Lung microvascular endothelial cell (primary cell): ENCODE data around the gene PLSCR1. TPM values are rescaled to one million over a fixed set of nuclear protein-coding genes. Genes with fewer than 3 reads are reported as not detected.
A peak's percentile ranks its signal among the peaks of the same experiment; 100 is the strongest.
"Not testable (repeated sequence)": the region's sequence is repeated elsewhere in the genome, so short reads cannot be mapped to it uniquely, and the experiment has no call there.

ENCODE experiments used
- DNase-seq, 2 donors: peaks; one replicate each; pipeline versions ENCODE4 v3.0.0 to v3.0.0-alpha.2; 2010; ENCODE audit warnings: low read depth in 2 of 2
- total RNA-seq: library from RNA; depleted of rRNA; stranded (reverse); fragments of >200 nt; gene quantifications from 2 replicates; pipeline ENCODE4 v1.2.1, GENCODE V29; 2014

The PLSCR1 gene
- total RNA-seq, 1 donor from 2014 or later, result 70.4 TPM

DNA sequence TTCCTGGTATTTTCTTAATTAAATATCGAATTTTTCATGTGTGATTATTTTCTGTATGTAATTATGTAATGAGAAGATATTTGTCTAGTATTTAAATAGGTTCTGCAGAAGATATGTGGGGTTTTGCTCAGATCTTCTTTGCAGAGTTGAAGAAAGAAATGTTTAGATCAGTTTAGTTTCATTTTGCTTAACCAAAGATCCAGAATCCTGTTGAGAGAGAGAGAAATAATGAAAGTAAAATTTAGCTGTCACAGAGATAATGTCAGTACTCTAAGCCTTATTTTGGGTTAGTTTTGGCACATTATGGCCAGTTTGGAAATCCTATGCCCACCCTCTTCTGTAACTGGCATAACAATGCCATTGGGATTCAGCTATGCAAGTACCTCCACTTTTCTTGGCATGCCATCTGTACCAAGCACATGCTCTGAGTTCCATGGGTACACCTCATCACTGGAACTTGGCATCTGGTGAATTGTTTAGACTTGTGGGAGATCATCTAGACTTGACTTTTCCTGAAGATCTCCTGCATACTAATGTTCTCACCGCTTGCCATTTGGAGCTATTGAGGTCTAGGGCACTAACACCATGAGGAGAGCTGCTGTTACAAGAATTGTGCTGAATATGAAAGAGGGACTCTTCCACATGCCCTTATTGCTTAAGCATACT lies 30.9 kb downstream of the PLSCR1 start:
- DNase-seq, result no peak

DNA sequence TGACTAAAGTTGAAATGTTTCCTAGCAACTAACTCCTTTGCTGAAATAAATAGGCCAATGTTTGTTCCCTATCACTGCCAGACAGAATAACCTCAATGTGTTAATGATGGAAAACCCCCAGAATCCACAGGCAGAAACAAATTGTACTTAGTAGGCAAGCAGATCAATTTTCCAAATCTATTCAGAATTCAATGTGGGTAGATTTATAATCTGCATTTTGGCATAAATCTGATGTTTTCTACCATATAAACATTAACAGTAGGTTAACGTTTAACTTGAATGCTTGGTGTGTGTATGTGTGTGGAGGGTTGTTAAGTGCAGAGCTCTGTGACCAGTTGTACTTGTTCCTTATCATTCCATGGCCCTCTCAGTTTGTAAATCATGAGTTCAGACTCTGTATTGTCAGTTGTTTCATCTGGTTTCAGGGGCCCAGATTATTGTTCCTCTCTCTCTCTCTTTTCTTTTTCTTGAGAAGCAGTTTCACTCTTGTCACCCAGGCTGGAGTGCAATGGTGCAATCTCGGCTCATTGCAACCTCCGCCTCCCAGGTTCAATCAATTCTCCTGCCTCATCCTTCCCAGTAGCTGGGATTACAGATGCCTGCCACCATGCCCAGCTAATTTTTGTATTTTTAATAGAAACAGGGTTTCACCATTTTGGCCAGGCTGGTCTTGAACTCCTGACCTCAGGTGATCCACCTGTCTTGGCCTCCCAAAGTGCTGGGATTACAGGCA lies 32.8 kb downstream of the PLSCR1 start:
- DNase-seq, result no peak

DNA sequence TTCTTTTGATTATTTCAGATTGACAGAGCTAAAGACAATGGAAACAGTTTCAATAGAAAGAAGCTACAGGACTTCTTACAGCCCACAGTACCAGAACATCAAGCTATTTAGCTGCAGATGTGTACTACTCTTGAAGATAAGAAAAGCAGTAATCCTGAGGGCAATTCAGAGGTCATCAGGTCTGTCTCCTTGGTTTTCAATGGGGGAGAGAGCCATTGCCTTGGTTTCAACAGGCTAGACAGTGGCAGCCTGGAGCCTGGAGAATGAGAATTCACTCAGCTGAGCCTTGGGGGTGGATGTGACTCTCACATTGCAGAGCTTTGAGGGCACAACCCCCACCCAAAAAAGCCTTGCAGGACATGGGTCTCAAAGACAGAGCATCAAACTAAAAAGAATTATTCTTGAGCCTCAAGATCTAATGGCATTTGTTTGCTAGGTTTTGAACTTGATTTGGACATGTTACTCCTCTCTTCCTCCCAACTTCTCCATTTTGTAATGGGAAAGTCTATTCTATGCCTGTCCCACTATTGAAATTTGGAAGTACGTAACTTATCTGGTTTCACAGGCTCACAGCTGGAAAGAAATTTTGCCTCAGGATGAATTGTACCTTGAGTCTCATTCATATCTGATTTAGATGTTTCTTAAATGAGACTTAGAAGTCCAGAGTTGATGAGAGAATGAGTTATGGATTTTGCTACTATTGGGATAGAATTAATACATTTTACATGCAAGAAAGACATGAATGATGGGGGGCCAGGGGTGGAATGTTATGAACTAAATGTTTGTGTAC lies 36.9 kb downstream of the PLSCR1 start:
- DNase-seq, result no peak

DNA sequence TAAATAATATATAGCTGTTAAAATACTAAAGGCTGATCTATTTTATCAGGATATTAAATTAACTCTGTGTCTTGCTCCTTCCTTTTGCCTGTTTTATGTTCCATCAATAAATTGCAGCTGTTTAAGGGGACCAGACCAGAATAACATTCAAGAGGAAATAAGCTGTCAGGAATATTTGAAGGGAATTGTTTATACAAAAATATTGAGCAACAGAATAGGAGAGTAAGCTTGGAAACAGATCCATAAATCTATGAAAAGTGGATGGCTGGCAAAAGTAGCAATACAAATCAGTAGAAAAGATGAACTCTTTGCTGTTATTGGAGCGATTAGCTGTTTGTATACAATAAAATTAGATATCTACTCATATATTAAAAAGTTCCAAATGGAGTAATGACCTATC lies 38.9 kb downstream of the PLSCR1 start:
- DNase-seq, result peak; percentile 47 to 76

DNA sequence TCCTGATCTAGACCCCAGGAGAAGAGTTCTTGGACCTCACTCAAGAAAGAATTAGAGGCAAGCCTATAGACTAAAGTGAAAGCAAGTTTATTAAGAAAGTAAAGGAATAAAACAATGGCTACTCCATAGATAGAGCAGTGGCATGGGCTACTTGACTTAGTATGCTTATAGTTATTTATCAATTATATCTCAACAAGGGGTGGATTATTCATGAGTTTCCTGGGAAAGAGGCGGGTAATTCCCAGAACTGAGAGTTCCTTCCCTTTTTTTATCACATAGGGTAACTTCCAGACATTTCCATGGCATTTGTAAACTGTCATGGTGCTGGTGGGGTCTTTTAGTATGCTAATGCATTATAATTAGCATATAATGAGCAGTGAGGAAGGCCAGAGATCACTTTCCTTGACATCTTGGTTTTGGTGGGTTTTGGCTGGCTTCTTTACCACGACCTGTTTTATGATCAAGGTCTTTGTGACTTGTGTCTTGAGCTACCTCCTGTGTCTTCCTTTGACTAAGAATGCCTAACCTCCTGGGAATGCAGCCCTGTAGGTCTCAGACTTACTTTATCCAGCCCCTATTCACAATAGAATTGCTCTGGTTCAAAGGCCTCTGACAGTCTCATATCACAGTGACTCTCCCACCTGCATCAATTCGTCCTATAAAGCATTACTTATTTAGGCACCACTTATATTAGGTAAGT lies 39.8 kb downstream of the PLSCR1 start:
- DNase-seq, result peak in 1 of 2 donors; percentile 21

DNA sequence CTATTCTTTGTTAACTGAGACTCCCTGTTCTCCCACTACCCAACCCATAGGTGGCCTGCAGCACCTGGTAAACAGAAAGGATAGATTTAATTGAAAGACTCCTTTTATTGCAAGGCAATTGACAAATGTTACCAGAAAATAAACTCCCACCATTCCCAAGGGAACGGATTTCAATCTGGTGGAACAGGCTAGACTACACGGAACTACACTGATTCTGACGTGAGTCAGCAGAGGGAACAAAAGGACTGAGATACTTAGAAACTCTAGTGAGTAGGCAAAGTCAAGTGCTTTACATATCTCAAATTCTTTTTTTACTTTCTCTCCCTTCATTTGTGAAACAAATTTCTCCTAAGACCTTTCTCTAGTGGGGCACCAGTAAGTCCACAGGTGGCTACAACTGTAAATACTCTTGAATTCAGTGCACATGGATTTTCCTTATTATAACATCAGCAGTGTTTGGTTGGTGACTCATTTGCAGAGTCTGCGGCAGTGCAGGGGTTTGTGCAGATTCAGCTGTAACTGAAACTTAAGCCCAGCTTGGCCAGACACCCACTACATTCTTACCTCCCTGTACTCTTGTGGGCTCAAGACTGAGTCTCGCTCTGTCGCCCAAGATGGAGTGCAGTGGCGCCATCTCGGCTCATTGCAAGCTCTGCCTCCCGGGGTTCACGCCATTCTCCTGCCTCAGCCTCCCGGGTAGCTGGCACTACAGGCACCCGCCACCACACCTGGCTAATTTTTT lies 40.8 kb downstream of the PLSCR1 start:
- DNase-seq, result peak; percentile 47 to 72

DNA sequence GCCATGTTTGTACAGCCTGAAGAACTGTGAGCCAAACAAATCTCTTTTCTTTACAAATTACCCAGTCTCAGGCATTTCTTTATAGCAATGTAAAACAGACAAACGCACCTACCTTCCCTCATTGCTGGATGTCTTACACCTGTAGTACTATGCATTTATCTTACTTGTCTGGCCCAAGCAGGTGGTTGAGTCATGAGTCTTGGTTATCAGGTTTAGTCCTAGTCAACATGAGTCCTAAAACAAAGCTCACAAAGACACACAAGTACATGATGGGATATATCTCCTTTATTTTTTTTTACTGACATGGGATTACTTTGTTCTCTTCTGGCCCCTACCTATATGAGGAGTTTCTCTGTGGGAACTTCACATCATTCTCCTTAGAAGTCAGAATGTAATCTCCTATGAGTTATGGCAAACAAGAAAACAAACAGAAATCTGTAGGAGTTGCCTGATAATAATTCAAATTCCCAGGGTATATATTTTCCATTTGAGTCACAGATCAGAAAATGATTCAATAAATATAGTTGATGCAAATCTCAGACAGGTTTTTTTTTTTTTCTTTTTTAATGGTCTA lies 41.4 kb downstream of the PLSCR1 start:
- no peak for DNase-seq

DNA sequence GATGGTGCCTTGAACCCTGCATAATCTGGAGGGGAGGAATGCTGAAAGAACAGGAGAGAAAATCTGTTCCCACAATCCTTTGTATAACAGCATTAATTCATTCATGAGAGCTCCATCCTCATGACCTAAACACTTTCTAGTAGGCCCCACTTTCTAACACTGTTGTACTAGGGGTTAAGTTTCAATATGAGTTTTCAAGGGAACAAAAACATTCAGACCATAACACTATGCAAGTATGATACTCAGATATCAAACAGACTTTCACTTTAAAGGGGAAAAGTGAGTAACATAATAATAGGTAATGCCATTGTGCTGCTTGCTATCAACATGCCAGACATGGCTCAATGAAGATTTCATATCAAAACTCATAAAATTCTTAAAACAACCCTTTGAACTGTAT lies 42.7 kb downstream of the PLSCR1 start:
- DNase-seq, result no peak

DNA sequence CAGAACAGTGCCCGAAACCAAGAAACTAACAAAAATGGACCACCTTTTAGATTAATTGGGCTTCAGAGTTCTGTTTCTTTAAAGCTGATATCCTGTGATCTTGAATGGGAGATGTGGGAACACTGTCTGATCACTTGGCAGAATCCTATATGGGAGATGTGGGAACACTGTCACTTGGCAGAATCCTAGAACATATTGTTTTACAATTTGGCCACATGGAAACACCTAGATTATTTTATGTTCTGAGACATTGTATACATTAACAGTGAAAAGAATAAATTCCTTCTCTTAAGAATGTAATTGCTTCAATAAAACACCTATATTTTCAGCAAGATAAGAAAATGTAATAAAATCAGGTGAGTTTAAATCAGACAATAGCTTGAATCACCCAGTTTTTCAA lies 44.7 kb downstream of the PLSCR1 start:
- no peak for DNase-seq

DNA sequence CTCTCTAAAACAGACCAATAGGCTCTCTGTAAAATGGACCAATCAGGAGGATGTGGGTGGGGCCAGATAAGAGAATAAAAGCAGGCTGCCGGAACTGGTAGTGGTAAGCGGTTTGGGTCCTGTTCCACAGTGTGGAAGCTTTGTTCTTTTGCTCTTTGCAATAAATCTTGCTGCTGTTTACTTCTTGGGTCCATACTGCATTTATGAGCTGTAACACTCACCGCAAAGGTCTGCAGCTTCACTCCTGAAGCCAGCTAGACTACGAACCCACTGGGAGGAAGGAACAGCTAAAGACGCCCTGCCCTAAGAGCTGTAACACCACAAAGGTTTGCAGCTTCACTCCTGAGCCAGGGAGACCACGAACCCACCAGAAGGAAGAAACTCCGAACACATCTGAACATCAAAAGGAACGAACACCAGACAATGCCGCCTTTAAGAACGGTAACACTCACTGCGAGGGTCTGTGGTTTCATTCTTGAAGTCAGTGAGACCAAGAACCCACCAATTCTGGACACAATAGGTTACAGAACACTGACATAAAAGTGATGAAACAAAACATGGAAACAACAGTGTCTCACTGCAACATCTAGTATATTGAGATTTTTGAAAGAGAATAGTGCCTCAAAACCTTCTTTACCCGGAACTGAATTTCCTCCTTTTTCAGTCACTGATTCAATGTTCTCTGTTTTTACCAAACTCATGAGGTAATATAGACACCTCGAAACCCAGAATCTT lies 46.2 kb downstream of the PLSCR1 start:
- no peak for DNase-seq

DNA sequence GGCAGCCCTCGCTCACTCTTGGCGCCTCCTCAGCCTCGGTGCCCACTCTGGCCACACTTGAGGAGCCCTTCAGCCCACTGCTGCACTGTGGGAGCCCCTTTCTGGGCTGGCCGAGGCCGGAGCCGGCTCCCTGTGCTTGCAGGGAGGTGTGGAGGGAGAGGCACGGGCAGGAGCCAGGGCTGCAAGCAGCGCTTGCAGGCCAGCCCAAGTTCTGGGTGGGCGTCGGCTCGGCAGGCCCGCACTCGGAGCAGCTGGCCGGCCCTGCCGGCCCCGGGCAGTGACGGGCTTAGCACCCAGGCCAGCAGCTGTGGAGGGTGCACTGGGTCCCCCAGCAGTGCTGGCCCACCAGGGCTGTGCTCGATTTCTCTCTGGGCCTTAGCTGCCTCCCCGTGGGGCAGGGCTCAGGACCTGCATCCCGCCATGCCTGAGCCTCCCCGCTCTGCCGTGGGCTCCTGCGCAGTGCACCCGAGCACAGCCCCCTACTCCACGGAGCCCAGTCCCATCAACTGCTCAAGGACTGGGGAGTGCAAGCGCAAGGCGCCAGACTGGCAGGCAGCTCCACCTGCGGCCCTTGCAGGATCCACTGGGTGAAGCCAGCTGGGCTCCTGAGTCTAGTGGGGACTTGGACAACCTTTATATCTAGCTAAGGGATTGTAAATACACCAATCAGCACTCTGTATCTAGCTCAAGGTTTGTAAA lies 47.1 kb downstream of the PLSCR1 start:
- not testable (repeated sequence) for DNase-seq

DNA sequence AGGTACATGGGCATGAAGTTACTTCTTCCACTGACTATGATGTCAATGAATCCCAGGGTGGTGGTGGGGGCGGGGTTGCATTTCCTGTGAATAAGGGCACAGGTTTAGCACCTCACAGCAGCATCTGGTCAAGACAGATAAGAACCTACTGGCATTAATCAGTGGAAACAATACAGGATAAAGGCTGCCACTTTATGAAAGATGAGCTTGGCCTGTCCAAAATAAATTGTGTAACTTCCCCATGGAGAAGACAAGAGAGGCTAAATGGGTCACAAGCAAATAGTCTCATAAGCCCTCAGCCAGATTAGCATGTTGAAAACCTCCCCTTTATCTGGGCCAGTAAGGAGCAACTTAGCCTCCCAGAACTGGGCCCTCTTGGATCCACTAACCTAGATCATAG lies 47.7 kb downstream of the PLSCR1 start:
- peak in 1 of 2 donors; percentile 94 for DNase-seq

DNA sequence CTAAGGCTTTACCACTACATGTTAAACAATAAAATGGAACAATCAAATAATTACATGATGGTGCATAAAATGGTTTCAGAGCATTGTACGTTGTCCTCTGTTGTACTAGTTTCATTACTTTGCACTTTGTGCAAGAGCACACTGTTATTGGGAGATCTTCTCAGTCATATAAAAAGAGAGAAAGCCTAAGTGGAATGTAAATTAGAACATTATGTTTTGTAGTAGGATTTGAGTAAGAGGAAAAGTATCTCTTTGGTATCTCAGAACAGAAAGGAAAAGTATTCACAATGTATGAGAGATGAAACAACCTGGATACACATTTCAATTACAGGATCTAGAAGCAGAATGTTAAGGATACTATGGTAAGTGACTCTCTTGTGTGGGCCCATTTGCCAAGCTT lies 48.2 kb downstream of the PLSCR1 start:
- no peak for DNase-seq

DNA sequence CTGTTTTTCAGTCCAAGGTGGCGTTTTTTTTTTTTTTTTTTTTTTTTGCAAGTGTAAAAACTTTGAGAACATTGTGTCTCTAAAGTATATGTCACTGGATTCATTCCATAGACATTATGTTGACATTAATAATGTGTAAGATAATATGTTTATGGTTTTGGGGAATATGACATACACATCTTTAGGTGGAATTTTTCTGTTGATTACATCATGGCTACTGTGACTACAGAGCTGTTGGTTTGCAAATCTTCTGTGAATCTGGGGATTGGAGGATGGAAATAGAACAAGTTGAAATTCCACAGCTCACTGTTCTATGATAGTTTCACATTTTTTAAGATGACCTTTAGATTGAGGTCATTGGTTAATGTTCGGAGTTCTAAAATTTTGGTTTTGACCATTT lies 50.6 kb downstream of the PLSCR1 start:
- no peak for DNase-seq

DNA sequence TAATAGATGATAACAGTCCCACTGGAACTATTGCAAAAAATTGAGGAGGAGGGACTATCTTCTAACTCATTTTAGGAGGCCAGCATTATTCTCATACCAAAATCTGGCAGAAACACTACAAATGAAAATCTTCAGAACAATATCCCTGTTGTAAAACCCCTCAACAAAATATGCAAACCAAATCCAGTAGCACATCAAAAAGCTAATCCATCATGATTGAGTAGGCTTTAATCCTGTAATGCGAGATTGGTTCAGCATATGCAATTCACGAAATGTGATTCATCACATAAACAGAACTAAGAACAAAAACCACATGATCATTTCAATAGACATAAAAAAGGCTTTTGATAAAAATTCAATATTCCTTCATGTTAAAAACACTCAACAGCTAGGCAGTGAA lies 51.2 kb downstream of the PLSCR1 start:
- DNase-seq, result no peak

DNA sequence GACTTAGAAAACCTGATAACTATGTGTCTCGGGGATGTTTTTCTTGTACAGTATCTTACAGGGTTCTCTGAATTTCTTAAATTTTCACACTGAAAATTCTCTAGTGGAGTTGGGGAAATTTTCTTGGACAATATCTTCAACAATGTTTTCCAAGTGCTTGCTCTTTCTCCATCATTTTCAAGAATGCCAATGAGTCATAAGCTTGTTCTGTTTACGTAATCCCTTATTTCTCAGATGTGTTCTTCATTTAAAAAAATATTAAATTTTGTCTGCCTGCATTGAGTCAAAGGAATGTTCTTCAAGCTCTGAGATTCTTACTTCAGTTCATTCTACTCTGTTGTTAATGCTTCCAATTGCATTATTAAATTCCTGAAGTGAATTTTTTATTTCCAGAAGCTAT lies 53.1 kb downstream of the PLSCR1 start:
- no peak for DNase-seq

DNA sequence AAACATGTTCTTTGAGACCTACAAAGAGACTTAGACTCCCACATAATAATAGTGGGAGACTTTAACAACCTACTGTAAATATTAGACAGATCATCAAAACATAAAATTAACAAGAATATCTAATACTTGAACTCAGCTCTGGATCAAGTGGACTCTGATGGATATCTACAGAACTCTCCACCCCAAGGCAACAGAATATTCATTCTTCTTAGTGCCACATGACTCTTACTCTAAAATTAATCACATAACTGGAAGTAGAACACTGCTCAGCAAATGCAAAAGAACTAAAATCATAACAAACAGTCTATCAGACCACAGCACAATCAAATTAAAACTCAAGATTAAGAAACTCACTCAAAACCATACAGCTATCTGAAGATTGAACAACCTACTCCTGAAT lies 59.1 kb downstream of the PLSCR1 start:
- no peak for DNase-seq

DNA sequence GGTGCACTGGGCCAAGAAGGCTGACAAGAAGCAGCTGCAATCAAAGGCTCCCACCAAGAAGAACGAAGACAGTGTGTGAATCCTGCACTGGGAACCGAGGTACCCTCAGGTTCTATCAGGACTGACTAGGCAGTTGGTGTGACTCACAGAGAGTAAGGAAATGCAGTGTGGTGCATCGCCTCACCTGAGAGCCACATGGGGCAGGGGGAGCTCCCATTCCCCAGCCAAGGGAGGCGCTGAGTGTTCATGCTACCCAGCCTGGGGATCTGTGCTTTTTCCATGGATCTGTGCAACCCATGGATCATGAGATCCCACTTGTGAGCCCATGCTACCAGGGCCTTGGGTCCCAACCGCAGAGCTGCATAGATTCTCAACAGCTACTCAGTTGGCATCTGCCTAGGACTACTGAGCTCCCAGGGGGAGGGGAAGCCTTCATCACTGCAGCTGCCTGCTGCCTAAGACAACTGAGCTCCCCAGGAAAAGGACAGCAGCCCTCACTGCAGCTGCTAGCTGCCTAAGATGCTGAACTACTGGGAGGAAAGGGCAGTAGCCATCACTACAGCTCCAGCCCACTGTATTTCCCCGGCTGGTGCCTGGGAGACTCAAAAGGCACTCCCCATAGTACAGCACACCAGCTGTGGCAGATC lies 68.2 kb downstream of the PLSCR1 start:
- DNase-seq, result no peak

DNA sequence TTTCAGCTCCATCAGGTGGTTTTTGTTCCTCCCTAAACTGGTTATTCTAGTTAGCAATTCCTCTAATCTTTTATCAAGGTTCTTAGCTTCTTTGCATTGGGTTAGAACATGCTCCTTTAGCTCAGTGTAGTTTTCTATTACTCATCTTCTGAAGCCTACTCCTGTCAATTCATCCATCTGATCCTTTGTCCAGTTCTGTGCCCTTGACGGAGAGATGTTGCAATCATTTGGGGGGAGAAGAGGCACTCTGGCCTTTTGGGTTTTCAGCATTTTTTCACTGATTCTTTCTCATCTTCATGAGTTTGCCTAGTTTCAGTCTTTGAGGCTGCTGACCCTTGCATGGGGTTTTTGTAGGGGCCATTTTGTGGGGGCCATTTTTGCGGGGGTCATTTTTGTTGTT lies 69.4 kb downstream of the PLSCR1 start:
- DNase-seq, result not testable (repeated sequence)
